ENCODE results near the gene LIG3.
A peak's percentile ranks its signal among the peaks of the same experiment; 100 is the strongest.

The LIG3 gene

DNA sequence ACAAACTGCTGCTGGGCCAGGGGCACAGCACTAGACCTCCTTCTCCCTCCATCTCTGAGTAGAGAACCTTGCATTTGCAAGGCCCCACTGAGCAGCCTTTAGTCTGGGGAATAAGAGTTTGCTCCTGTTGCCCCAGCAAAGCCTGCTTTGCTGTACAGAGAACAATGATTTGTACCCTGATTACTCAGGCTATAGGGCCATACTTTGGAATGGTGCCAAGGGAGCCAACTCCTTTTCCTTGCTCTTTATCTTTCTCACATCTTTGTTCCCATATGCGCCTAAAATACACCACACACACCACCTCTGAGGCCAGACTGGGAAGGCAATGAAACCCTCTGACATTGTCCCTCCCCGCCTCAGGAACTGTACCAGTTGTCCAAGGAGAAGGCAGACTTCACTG, 21.2 kb downstream of the LIG3 start:
- no peak for ATAC-seq

GRCh38 chr17:35002876-35003551, 22.7 kb downstream of the LIG3 start:
- TF ChIP-seq ISL1 (CRISPR knock-in tag; IDR thresholded peaks at IDR 0.05) (peak; percentile 26; the same call in 1 of the 2 replicates), ZFP30 (CRISPR knock-in tag; IDR thresholded peaks at IDR 0.05) (no peak), PPARA (CRISPR knock-in tag; IDR thresholded peaks at IDR 0.05; ENCODE audit: borderline replicate concordance) (no peak)
- peak; percentile 75 for ATAC-seq

More for the DNA sequence above, 21.2 kb downstream of the LIG3 start:
- TF ChIP-seq, protein P1, sequence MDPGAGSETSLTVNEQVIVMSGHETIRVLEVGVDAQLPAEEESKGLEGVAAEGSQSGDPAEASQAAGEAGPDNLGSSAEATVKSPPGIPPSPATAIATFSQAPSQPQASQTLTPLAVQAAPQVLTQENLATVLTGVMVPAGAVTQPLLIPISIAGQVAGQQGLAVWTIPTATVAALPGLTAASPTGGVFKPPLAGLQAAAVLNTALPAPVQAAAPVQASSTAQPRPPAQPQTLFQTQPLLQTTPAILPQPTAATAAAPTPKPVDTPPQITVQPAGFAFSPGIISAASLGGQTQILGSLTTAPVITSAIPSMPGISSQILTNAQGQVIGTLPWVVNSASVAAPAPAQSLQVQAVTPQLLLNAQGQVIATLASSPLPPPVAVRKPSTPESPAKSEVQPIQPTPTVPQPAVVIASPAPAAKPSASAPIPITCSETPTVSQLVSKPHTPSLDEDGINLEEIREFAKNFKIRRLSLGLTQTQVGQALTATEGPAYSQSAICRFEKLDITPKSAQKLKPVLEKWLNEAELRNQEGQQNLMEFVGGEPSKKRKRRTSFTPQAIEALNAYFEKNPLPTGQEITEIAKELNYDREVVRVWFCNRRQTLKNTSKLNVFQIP (CRISPR knock-in tag; IDR thresholded peaks at IDR 0.05; ENCODE audit: borderline replicate concordance, low read depth) = no peak
- TF ChIP-seq RARB (CRISPR knock-in tag; IDR thresholded peaks at IDR 0.05) (no peak), GLIS3 (CRISPR knock-in tag; IDR thresholded peaks at IDR 0.05) (no peak), ZNF565 (CRISPR knock-in tag; conservative IDR thresholded peaks at IDR 0.05; ENCODE audit: low read depth) (no peak), ZC3H10 (CRISPR knock-in tag; IDR thresholded peaks at IDR 0.05) (no peak), ZFP30 (CRISPR knock-in tag; IDR thresholded peaks at IDR 0.05) (no peak), ARNTL (CRISPR knock-in tag; IDR thresholded peaks at IDR 0.05; ENCODE audit: borderline replicate concordance, low read depth) (no peak), ESRRG (CRISPR knock-in tag; IDR thresholded peaks at IDR 0.05) (no peak), BACH2 (CRISPR knock-in tag; IDR thresholded peaks at IDR 0.05; ENCODE audit: borderline replicate concordance) (no peak)
- TF ChIP-seq, protein P2, sequence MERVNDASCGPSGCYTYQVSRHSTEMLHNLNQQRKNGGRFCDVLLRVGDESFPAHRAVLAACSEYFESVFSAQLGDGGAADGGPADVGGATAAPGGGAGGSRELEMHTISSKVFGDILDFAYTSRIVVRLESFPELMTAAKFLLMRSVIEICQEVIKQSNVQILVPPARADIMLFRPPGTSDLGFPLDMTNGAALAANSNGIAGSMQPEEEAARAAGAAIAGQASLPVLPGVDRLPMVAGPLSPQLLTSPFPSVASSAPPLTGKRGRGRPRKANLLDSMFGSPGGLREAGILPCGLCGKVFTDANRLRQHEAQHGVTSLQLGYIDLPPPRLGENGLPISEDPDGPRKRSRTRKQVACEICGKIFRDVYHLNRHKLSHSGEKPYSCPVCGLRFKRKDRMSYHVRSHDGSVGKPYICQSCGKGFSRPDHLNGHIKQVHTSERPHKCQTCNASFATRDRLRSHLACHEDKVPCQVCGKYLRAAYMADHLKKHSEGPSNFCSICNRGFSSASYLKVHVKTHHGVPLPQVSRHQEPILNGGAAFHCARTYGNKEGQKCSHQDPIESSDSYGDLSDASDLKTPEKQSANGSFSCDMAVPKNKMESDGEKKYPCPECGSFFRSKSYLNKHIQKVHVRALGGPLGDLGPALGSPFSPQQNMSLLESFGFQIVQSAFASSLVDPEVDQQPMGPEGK (CRISPR knock-in tag; IDR thresholded peaks at IDR 0.05; ENCODE audit: borderline replicate concordance) = no peak

DNA sequence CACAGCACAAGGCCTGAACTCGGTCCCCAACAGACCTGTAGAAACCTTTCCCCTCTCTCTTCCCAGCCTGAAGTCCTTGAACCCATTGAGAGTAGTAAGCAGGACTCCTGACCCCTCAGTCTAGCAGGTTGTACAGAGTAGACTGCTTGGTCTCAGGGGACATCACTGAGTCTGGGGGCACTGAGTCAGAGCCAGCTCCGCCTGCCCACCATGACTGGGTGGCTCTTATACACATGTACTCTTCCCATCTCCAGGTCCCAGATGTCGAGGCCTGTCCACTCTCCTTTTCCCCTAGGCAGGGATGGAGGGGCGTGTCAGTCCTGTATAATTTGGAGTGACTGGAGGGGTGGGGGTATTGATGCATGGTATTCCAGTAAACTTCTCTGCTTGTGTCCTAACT, 23.5 kb downstream of the LIG3 start:
- TF ChIP-seq ZNF8 (CRISPR knock-in tag; IDR thresholded peaks at IDR 0.05) (no peak), TOX (CRISPR knock-in tag; IDR thresholded peaks at IDR 0.05; ENCODE audit: borderline replicate concordance) (no peak), SNAI2 (CRISPR knock-in tag; IDR thresholded peaks at IDR 0.05) (no peak), TCF4 (CRISPR knock-in tag; IDR thresholded peaks at IDR 0.05; ENCODE audit: borderline replicate concordance) (no peak), ZNF565 (CRISPR knock-in tag; conservative IDR thresholded peaks at IDR 0.05; ENCODE audit: low read depth) (no peak), RARB (CRISPR knock-in tag; IDR thresholded peaks at IDR 0.05) (no peak), ISL1 (CRISPR knock-in tag; IDR thresholded peaks at IDR 0.05) (no peak), OSR1 (CRISPR knock-in tag; IDR thresholded peaks at IDR 0.05) (no peak), ZFP30 (CRISPR knock-in tag; IDR thresholded peaks at IDR 0.05) (no peak)
- TF ChIP-seq, protein P3, sequence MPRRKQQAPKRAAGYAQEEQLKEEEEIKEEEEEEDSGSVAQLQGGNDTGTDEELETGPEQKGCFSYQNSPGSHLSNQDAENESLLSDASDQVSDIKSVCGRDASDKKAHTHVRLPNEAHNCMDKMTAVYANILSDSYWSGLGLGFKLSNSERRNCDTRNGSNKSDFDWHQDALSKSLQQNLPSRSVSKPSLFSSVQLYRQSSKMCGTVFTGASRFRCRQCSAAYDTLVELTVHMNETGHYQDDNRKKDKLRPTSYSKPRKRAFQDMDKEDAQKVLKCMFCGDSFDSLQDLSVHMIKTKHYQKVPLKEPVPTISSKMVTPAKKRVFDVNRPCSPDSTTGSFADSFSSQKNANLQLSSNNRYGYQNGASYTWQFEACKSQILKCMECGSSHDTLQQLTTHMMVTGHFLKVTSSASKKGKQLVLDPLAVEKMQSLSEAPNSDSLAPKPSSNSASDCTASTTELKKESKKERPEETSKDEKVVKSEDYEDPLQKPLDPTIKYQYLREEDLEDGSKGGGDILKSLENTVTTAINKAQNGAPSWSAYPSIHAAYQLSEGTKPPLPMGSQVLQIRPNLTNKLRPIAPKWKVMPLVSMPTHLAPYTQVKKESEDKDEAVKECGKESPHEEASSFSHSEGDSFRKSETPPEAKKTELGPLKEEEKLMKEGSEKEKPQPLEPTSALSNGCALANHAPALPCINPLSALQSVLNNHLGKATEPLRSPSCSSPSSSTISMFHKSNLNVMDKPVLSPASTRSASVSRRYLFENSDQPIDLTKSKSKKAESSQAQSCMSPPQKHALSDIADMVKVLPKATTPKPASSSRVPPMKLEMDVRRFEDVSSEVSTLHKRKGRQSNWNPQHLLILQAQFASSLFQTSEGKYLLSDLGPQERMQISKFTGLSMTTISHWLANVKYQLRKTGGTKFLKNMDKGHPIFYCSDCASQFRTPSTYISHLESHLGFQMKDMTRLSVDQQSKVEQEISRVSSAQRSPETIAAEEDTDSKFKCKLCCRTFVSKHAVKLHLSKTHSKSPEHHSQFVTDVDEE (CRISPR knock-in tag; IDR thresholded peaks at IDR 0.05) = no peak
- TF ChIP-seq, protein P4, sequence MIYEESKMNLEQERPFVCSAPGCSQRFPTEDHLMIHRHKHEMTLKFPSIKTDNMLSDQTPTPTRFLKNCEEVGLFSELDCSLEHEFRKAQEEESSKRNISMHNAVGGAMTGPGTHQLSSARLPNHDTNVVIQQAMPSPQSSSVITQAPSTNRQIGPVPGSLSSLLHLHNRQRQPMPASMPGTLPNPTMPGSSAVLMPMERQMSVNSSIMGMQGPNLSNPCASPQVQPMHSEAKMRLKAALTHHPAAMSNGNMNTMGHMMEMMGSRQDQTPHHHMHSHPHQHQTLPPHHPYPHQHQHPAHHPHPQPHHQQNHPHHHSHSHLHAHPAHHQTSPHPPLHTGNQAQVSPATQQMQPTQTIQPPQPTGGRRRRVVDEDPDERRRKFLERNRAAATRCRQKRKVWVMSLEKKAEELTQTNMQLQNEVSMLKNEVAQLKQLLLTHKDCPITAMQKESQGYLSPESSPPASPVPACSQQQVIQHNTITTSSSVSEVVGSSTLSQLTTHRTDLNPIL (CRISPR knock-in tag; IDR thresholded peaks at IDR 0.05; ENCODE audit: low read depth) = no peak
- TF ChIP-seq, protein P5, sequence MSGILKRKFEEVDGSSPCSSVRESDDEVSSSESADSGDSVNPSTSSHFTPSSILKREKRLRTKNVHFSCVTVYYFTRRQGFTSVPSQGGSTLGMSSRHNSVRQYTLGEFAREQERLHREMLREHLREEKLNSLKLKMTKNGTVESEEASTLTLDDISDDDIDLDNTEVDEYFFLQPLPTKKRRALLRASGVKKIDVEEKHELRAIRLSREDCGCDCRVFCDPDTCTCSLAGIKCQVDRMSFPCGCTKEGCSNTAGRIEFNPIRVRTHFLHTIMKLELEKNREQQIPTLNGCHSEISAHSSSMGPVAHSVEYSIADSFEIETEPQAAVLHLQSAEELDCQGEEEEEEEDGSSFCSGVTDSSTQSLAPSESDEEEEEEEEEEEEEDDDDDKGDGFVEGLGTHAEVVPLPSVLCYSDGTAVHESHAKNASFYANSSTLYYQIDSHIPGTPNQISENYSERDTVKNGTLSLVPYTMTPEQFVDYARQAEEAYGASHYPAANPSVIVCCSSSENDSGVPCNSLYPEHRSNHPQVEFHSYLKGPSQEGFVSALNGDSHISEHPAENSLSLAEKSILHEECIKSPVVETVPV (CRISPR knock-in tag; IDR thresholded peaks at IDR 0.05) = no peak
- no peak for ATAC-seq
